Ovary (tissue), 10 donors: ENCODE measurements around the gene S100B. TPM values are rescaled to one million over a fixed set of nuclear protein-coding genes. Genes with fewer than 3 reads are reported as not detected.

ENCODE experiments used
- DNase-seq, 5 donors: peaks; one replicate each; pipeline ENCODE4 v3.0.0-alpha.2; 2019 to 2020
- H3K27ac ChIP-seq, 2 donors: fragments of 200-600 bp; one replicate each; pipeline versions ENCODE4 v1.5.1 to v1.8.0; 2019 to 2022
- H3K27me3 ChIP-seq: fragments of 200-600 bp; one replicate; pipeline ENCODE4 v1.8.0; 2022
- H3K36me3 ChIP-seq: fragments of 200-600 bp; sonication (generic); one replicate; pipeline ENCODE4 v1.5.1; 2019
- H3K4me1 ChIP-seq: one replicate; pipeline ENCODE4 v1.8.1; 2013; ENCODE audit warnings: mild to moderate bottlenecking, moderate library complexity; ENCODE audit not compliant: insufficient read depth
- H3K4me3 ChIP-seq: fragments of 200-600 bp; sonication (generic); one replicate; pipeline ENCODE4 v1.5.1; 2017
- H3K9me3 ChIP-seq, 2 donors: fragments of 200-600 bp in 1 of 2; sonication (generic) in 1 of 2; one replicate each; pipeline versions ENCODE4 v1.5.1 to v1.8.1; 2013 to 2019; ENCODE audit warnings: mild to moderate bottlenecking in 1 of 2, moderate library complexity in 1 of 2
- CTCF ChIP-seq, 3 donors: fragments of 450-650 bp in 2 of 3; fragments of 200-600 bp in 1 of 3; IDR thresholded peaks; one replicate each; pipeline versions ENCODE4 v1.5.1 to v1.8.0; 2016 to 2022; ENCODE audit warnings: antibody characterized with exemption in 3 of 3, mild to moderate bottlenecking in 1 of 3
- EP300 ChIP-seq: sonication (generic); formaldehyde crosslinking; IDR thresholded peaks from one replicate; pipeline ENCODE4 v1.6.1; 2017; ENCODE audit warnings: antibody characterized with exemption
- POLR2A ChIP-seq: fragments of 450-650 bp; IDR thresholded peaks from one replicate; pipeline ENCODE4 v1.6.1; 2017; ENCODE audit warnings: antibody characterized with exemption, mild to moderate bottlenecking, moderate library complexity
- WGBS, 3 donors: extraction: QIAGEN DNeasy Blood & Tissue Kit in 1 of 3; methylation state at CpG; one replicate each; pipeline versions ENCODE4 v1.1.5 to v1.1.7; 2013 to 2017; 5-methylcytosine and 5-hydroxymethylcytosine counted together
- intact Hi-C, 4 donors: fragments of 100-400 bp; cut with DNase I; formaldehyde crosslinking; loops; one replicate each; pipeline versions ENCODE4 v1.11.0 to v1.15.1; 2022 to 2023
- long read RNA-seq, 3 donors: library from polyadenylated mRNA in 2 of 3; unstranded in 2 of 3; transcript quantifications; one replicate each; pipeline ENCODE4 v2.0.0 and lab custom pipeline, GENCODE V29; 2021 to 2026
- polyA plus RNA-seq, 2 donors: library from polyadenylated mRNA; stranded (reverse); fragments of 200-250 nt in 1 of 2; fragments of 350-450 nt in 1 of 2; fragmentation: Illumina TruSeq in 1 of 2; extraction: RNeasy Lipid Tissue Mini Kit (QIAGEN cat#74804) in 1 of 2; gene quantifications; one replicate each; pipeline ENCODE4 v1.2.3, GENCODE V29; 2013 to 2014
- total RNA-seq, 7 donors: library from RNA; depleted of rRNA in 2 of 7; stranded (reverse); fragments of >200 nt in 2 of 7; fragmentation: NEBNext Ultra II Directional in 3 of 7; extraction: Animal tissue kit (Norgen Biotek cat#: 25700) in 3 of 7; gene quantifications; one replicate each; pipeline versions ENCODE4 v1.1.0 to v1.2.4, GENCODE V29; 2016 to 2023
- donor health status: DM: no; HTN: no; CAD: no; lungs with moderate emphysema.
- donor health status: DM: no; HTN: no; CAD: no.
- donor health status: Bipolar disorder and iron deficiency.
- donor health status: DM: yes; HTN: yes; CAD: no.
- donor health status: DM: no; HTN: no; CAD: no.
- donor health status: DM: yes; HTN: yes; CAD: no.

S100B gene
- total RNA-seq (1 to 10 TPM in 5 of 7 donors, under 1 TPM in 2; 0.53 to 3.7 (median 2.3) TPM), polyA plus RNA-seq (10 to 100 TPM in 1 of 2 donors, 1 to 10 TPM in 1; 8.5 to 16.8 TPM)
- long read RNA-seq, donor 1, partial matches to known transcripts, result 0 of 1 reads
- long read RNA-seq, donor 1, other reads (novel, unspliced or antisense), result 1 of 1 reads
- long read RNA-seq, donor 2, partial matches to known transcripts, result 0 of 3 reads
- long read RNA-seq, donor 2, other reads (novel, unspliced or antisense), result 0 of 3 reads
- long read RNA-seq, donor 3, transcript S100B-201 (3 exons, 877 nt), result major isoform, 5 of 6 reads
- long read RNA-seq, donor 3, partial matches to known transcripts, result 0 of 6 reads
- long read RNA-seq, donor 3, other reads (novel, unspliced or antisense), result 1 of 6 reads

- H3K27ac ChIP-seq, result no peak within 1 kb of the TSS
- 76% methylated on average over 15 of the region's 15 CpGs for WGBS, 3 donors
- H3K27me3 ChIP-seq, result no peaks in the 10 kb centered on the region
- H3K9me3 ChIP-seq, result peaks cover 0 to 2% of the 10 kb centered on the region in 2 donors
- TF ChIP-seq CTCF (IDR thresholded peaks at IDR 0.05) (no peak), POLR2A (no peak), EP300 (no peak)
- intact Hi-C loops, result no loop called here
- no peak for DNase-seq
- H3K4me3 ChIP-seq, result no peak within 1 kb of the TSS
- H3K36me3 ChIP-seq, result no peaks in the 10 kb centered on the region
- H3K4me1 ChIP-seq, result peaks cover 13% of the 10 kb centered on the region
Measured at GRCh38 chr21:46604975-46605766, at the start of gene S100B. S100B (minus strand) TSS chr21:46605082; CDS start chr21:46602415, 2,667 bp downstream.

GRCh38 chr21:46651121-46651520 lies 46.2 kb upstream of the S100B start:
- Histone ChIP-seq H3K27me3 (no peaks in the 10 kb centered on the region), H3K9me3 (no peaks in the 10 kb centered on the region), H3K27ac (no peak overlapping the region), H3K4me1 (no peaks in the 10 kb centered on the region), H3K36me3 (no peaks in the 10 kb centered on the region), H3K4me3 (no peak overlapping the region)
- 95 to 98% (median 97%) methylated on average over 6 to 7 of the region's 7 CpGs for WGBS, 3 donors
- TF ChIP-seq EP300 (no peak), CTCF (IDR thresholded peaks at IDR 0.05) (no peak), POLR2A (no peak)
- intact Hi-C loops, result no loop called here
- DNase-seq, result no peak

GRCh38 chr21:46650476-46651098 lies 45.7 kb upstream of the S100B start:
- WGBS, 3 donors, result 80 to 86% (median 84%) methylated on average over 14 of the region's 14 CpGs
- intact Hi-C loops, result no loop called here
- Histone ChIP-seq H3K4me3 (no peak overlapping the region), H3K9me3 (no peaks in the 10 kb centered on the region), H3K27me3 (no peaks in the 10 kb centered on the region), H3K4me1 (no peaks in the 10 kb centered on the region), H3K27ac (no peak overlapping the region), H3K36me3 (no peaks in the 10 kb centered on the region)
- DNase-seq, result no peak
- TF ChIP-seq CTCF (IDR thresholded peaks at IDR 0.05) (no peak), POLR2A (no peak), EP300 (no peak)

- Histone ChIP-seq H3K9me3 (no peaks in the 10 kb centered on the region), H3K36me3 (no peaks in the 10 kb centered on the region), H3K4me1 (no peaks in the 10 kb centered on the region), H3K27me3 (no peaks in the 10 kb centered on the region), H3K27ac (no peak overlapping the region), H3K4me3 (no peak overlapping the region)
- 92 to 97% (median 93%) methylated on average over 19 of the region's 19 CpGs for WGBS, 3 donors
- no peak for TF ChIP-seq POLR2A
- no peak for TF ChIP-seq CTCF (IDR thresholded peaks at IDR 0.05)
- no peak for TF ChIP-seq EP300
- intact Hi-C loops, result no loop called here
- DNase-seq, result no peak
Measured at GRCh38 chr21:46649356-46649755, 44.5 kb upstream of the S100B start.
